NCI-H1417 (cell line): ENCODE measurements around the gene C2orf92.
A peak's percentile ranks its signal among the peaks of the same experiment; 100 is the strongest.
"Not testable (repeated sequence)": the region's sequence is repeated elsewhere in the genome, so short reads cannot be mapped to it uniquely, and the experiment has no call there.

ENCODE experiments used
- DNase-seq, 3 experiments: peaks; one replicate each; lab custom pipeline; 2025; lab: John Stamatoyannopoulos, UW

The C2orf92 gene

GRCh38 chr2:97693476-97693875 lies 24.0 kb downstream of the C2orf92 start:
- no peak for DNase-seq

- no peak for DNase-seq
Observed at GRCh38 chr2:97695744-97696143, 26.2 kb downstream of the C2orf92 start.

GRCh38 chr2:97697252-97698235 lies 28.0 kb downstream of the C2orf92 start:
- DNase-seq, result peak; percentile 72 to 91 (median 87)

- no peak for DNase-seq
Observed at GRCh38 chr2:97698530-97698929, 29.0 kb downstream of the C2orf92 start.

- DNase-seq, result peak; percentile 72 to 85 (median 77)
Observed at GRCh38 chr2:97699765-97700444, 30.4 kb downstream of the C2orf92 start.

GRCh38 chr2:97701186-97701585 lies 31.7 kb downstream of the C2orf92 start:
- DNase-seq, result no peak

GRCh38 chr2:97701851-97702465 lies 32.4 kb downstream of the C2orf92 start:
- DNase-seq, result peak in 1 of 3 experiments; percentile 54

- no peak for DNase-seq
Observed at GRCh38 chr2:97702731-97703470, 33.4 kb downstream of the C2orf92 start.

GRCh38 chr2:97703741-97704140 lies 34.2 kb downstream of the C2orf92 start:
- DNase-seq, result no peak

GRCh38 chr2:97704989-97705388 lies 35.5 kb downstream of the C2orf92 start:
- DNase-seq, result no peak

- no peak for DNase-seq
Observed at GRCh38 chr2:97706112-97706511, 36.6 kb downstream of the C2orf92 start.

GRCh38 chr2:97706708-97707345 lies 37.3 kb downstream of the C2orf92 start:
- DNase-seq, result no peak

- DNase-seq, result no peak
Observed at GRCh38 chr2:97707362-97708047, 38.0 kb downstream of the C2orf92 start.

GRCh38 chr2:97708048-97708380 lies 38.5 kb downstream of the C2orf92 start:
- no peak for DNase-seq

GRCh38 chr2:97708608-97709007 lies 39.1 kb downstream of the C2orf92 start:
- DNase-seq, result no peak

GRCh38 chr2:97711394-97711711 lies 41.8 kb downstream of the C2orf92 start:
- DNase-seq, result no peak

- not testable (repeated sequence) for DNase-seq
Observed at GRCh38 chr2:97712175-97712574, 42.7 kb downstream of the C2orf92 start.

- DNase-seq, result no peak
Observed at GRCh38 chr2:97712693-97713295, 43.3 kb downstream of the C2orf92 start.

GRCh38 chr2:97713296-97714083 lies 44.0 kb downstream of the C2orf92 start, which contains the start of gene ZAP70:
TSS of gene ZAP70 (plus strand) at chr2:97713576. CDS start at chr2:97724037, 10,461 bp downstream.
- DNase-seq, result no peak
